ENCODE measurements around the gene TM4SF18.

Gene TM4SF18

GRCh38 chr3:149317072-149317471 lies 16.4 kb downstream of the TM4SF18 start:
- Histone ChIP-seq H3K4me3 (ENCODE audit: low read depth, low read length) (no peak overlapping the region), H3K9me3 (ENCODE audit: control insufficient read depth, insufficient read depth, low read length) (no peaks in the 10 kb centered on the region), H3K9ac (ENCODE audit: low read depth, low read length) (no peak overlapping the region), H3K27me3 (ENCODE audit: control insufficient read depth, insufficient read depth, low read length) (no peaks in the 10 kb centered on the region), H3K4me1 (ENCODE audit: control insufficient read depth, insufficient read depth, low read length) (no peaks in the 10 kb centered on the region), H3K36me3 (ENCODE audit: control insufficient read depth, insufficient read depth, low read length) (no peaks in the 10 kb centered on the region)

DNA sequence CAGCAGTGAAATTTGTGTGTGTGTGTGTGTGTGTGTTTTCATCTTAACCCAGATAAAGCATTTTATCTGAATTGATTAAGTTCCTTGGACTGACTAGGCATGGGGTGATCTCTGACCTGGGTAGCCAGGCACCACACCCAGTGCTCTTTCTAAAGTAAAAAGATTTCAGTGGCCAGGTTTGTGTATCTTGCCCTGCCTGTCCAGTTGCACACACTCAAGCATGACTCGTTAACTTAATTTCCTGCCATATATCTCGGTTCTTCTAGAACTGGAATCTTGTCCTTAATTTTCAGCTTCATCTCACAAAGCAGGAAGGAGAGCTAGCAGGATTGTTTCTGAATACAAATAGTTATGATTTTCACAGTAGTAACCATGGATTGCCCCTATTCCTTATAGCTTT lies 17.0 kb downstream of the TM4SF18 start:
- Histone ChIP-seq H3K27me3 (ENCODE audit: control insufficient read depth, insufficient read depth, low read length) (no peaks in the 10 kb centered on the region), H3K36me3 (ENCODE audit: control insufficient read depth, insufficient read depth, low read length) (no peaks in the 10 kb centered on the region), H3K9ac (ENCODE audit: low read depth, low read length) (no peak overlapping the region)

GRCh38 chr3:149315694-149316093 lies 17.7 kb downstream of the TM4SF18 start:
- no peak overlapping the region for H3K4me3 ChIP-seq (ENCODE audit: low read depth, low read length)
- no peaks in the 10 kb centered on the region for H3K9me3 ChIP-seq (ENCODE audit: control insufficient read depth, insufficient read depth, low read length)
- no peak overlapping the region for H3K9ac ChIP-seq (ENCODE audit: low read depth, low read length)
- no peaks in the 10 kb centered on the region for H3K4me1 ChIP-seq (ENCODE audit: control insufficient read depth, insufficient read depth, low read length)
- no peaks in the 10 kb centered on the region for H3K36me3 ChIP-seq (ENCODE audit: control insufficient read depth, insufficient read depth, low read length)
- H3K27me3 ChIP-seq (ENCODE audit: control insufficient read depth, insufficient read depth, low read length), result no peaks in the 10 kb centered on the region

More for the DNA sequence above, 17.0 kb downstream of the TM4SF18 start:
- Histone ChIP-seq H3K4me1 (ENCODE audit: control insufficient read depth, insufficient read depth, low read length) (no peaks in the 10 kb centered on the region), H3K9me3 (ENCODE audit: control insufficient read depth, insufficient read depth, low read length) (no peaks in the 10 kb centered on the region), H3K4me3 (ENCODE audit: low read depth, low read length) (no peak overlapping the region)

DNA sequence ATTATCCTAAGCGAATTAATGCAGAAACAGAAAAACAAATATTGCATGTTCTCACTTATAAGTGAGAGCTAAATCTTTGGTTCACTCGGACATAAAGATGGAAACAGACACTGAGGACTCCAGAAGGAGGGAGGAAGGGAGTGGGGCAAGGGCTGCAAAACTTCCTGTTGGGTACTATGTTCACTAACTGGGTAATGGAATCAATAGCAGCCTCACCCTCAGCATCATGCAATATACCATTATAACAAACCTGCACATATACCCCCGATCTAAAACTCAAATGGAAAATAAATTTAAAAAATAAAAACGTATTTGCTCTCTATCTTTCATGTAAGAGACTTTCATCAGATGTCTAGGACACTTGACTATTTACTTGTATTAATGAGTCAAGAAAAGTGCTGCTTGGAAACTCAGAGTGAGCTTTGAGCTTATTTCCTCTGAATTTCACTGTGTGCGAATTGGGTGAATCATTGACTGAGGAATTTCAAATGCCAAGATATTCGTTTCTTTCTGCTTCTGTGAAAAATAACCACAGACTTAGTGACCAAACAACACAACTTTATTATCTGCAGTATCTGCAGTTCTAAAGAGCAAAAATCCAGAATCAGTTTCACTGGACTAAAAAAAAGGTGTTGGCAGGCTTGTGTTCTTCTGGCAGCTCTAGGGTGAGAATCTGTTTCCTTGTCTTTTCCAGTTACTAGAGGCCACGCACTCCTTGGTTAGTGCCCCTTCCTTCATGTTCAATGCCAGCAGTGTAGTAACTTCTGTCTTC lies 18.4 kb downstream of the TM4SF18 start:
- Histone ChIP-seq H3K27me3 (ENCODE audit: control insufficient read depth, insufficient read depth, low read length) (no peaks in the 10 kb centered on the region), H3K9me3 (ENCODE audit: control insufficient read depth, insufficient read depth, low read length) (no peaks in the 10 kb centered on the region), H3K9ac (ENCODE audit: low read depth, low read length) (no peak overlapping the region), H3K36me3 (ENCODE audit: control insufficient read depth, insufficient read depth, low read length) (no peaks in the 10 kb centered on the region), H3K4me1 (ENCODE audit: control insufficient read depth, insufficient read depth, low read length) (no peaks in the 10 kb centered on the region), H3K4me3 (ENCODE audit: low read depth, low read length) (no peak overlapping the region)

DNA sequence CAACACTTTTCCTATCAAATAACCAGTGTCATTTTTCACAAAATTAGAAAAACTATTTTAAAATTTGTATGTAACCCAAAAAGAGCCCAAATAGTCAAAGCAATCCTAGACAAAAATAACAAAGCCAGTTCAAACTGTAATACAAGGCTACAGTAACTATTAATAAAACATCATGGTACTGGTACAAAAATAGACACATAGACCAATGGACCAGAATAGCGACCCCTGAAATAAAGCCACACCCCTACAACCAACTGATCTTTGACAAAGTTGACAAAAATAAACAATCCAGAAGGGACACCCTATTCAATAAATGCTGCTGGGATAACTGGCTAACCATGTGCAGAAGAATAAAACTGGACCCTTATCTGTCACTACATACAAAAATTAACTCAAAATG lies 19.9 kb downstream of the TM4SF18 start:
- Histone ChIP-seq H3K4me1 (ENCODE audit: control insufficient read depth, insufficient read depth, low read length) (no peaks in the 10 kb centered on the region), H3K36me3 (ENCODE audit: control insufficient read depth, insufficient read depth, low read length) (no peaks in the 10 kb centered on the region), H3K27me3 (ENCODE audit: control insufficient read depth, insufficient read depth, low read length) (no peaks in the 10 kb centered on the region), H3K4me3 (ENCODE audit: low read depth, low read length) (no peak overlapping the region), H3K9me3 (ENCODE audit: control insufficient read depth, insufficient read depth, low read length) (no peaks in the 10 kb centered on the region), H3K9ac (ENCODE audit: low read depth, low read length) (no peak overlapping the region)

GRCh38 chr3:149310796-149311534 lies 22.5 kb downstream of the TM4SF18 start:
- Histone ChIP-seq H3K9ac (ENCODE audit: low read depth, low read length) (no peak overlapping the region), H3K9me3 (ENCODE audit: control insufficient read depth, insufficient read depth, low read length) (no peaks in the 10 kb centered on the region), H3K36me3 (ENCODE audit: control insufficient read depth, insufficient read depth, low read length) (no peaks in the 10 kb centered on the region), H3K4me1 (ENCODE audit: control insufficient read depth, insufficient read depth, low read length) (no peaks in the 10 kb centered on the region), H3K4me3 (ENCODE audit: low read depth, low read length) (no peak overlapping the region), H3K27me3 (ENCODE audit: control insufficient read depth, insufficient read depth, low read length) (no peaks in the 10 kb centered on the region)

DNA sequence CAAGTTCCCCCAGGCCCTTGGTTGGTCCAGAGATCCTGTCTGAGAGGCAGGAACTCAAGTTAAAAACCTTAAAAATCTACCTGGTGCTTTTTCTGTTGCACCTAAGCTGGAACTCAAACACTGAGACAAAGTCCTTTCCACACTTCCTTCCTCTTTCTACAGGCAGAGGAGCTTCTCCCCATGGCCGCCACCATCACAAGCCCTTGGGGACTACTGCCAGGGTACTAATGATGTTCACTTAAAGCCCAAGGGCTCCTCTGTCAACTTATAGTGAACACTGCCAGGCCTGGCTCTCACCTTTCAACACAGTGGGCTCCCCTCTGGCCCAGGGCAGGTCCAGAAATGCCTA lies 26.0 kb downstream of the TM4SF18 start:
- H3K4me1 ChIP-seq (ENCODE audit: control insufficient read depth, insufficient read depth, low read length), result no peaks in the 10 kb centered on the region
- no peaks in the 10 kb centered on the region for H3K9me3 ChIP-seq (ENCODE audit: control insufficient read depth, insufficient read depth, low read length)
- H3K27me3 ChIP-seq (ENCODE audit: control insufficient read depth, insufficient read depth, low read length), result no peaks in the 10 kb centered on the region
- H3K9ac ChIP-seq (ENCODE audit: low read depth, low read length), result no peak overlapping the region
- no peak overlapping the region for H3K4me3 ChIP-seq (ENCODE audit: low read depth, low read length)
- no peaks in the 10 kb centered on the region for H3K36me3 ChIP-seq (ENCODE audit: control insufficient read depth, insufficient read depth, low read length)

DNA sequence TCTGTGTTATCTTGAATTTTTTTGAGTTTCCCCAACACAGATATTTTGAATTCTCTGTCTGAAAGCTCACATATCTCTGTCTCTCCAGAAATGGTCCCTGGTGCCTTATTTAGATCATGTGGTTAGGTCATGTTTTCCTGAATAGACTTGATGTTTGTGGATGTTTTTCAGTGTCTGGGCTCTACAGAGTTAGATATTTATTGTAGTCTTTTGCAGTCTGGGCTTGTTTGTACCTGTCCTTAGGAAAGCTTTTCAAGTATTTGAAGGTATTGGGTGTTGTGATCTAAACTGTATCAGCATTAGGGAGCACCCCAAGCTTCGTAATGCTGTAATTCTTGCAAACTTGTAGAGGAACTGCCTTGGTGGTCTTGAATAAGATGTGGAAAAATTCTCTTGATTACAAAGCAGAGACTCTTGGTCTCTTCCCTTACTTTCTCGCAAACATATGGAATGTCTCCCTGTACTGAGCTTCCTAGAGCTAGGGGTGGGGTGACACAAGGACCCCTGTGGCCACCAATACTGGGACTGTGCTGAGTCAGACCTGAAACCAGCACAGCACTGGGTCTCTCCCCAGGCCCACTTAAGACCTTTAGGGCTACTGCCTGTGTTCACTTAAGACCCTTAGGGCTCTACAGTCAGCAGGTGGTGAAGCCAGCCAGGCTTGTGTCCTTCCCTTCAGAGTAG lies 26.5 kb downstream of the TM4SF18 start:
- Histone ChIP-seq H3K4me1 (ENCODE audit: control insufficient read depth, insufficient read depth, low read length) (no peaks in the 10 kb centered on the region), H3K9ac (ENCODE audit: low read depth, low read length) (no peak overlapping the region), H3K9me3 (ENCODE audit: control insufficient read depth, insufficient read depth, low read length) (no peaks in the 10 kb centered on the region), H3K36me3 (ENCODE audit: control insufficient read depth, insufficient read depth, low read length) (no peaks in the 10 kb centered on the region), H3K27me3 (ENCODE audit: control insufficient read depth, insufficient read depth, low read length) (no peaks in the 10 kb centered on the region), H3K4me3 (ENCODE audit: low read depth, low read length) (no peak overlapping the region)

GRCh38 chr3:149305376-149305775 lies 28.1 kb downstream of the TM4SF18 start:
- no peaks in the 10 kb centered on the region for H3K36me3 ChIP-seq (ENCODE audit: control insufficient read depth, insufficient read depth, low read length)
- H3K4me3 ChIP-seq (ENCODE audit: low read depth, low read length), result no peak overlapping the region
- no peaks in the 10 kb centered on the region for H3K4me1 ChIP-seq (ENCODE audit: control insufficient read depth, insufficient read depth, low read length)
- H3K27me3 ChIP-seq (ENCODE audit: control insufficient read depth, insufficient read depth, low read length), result no peaks in the 10 kb centered on the region
- no peak overlapping the region for H3K9ac ChIP-seq (ENCODE audit: low read depth, low read length)
- no peaks in the 10 kb centered on the region for H3K9me3 ChIP-seq (ENCODE audit: control insufficient read depth, insufficient read depth, low read length)

DNA sequence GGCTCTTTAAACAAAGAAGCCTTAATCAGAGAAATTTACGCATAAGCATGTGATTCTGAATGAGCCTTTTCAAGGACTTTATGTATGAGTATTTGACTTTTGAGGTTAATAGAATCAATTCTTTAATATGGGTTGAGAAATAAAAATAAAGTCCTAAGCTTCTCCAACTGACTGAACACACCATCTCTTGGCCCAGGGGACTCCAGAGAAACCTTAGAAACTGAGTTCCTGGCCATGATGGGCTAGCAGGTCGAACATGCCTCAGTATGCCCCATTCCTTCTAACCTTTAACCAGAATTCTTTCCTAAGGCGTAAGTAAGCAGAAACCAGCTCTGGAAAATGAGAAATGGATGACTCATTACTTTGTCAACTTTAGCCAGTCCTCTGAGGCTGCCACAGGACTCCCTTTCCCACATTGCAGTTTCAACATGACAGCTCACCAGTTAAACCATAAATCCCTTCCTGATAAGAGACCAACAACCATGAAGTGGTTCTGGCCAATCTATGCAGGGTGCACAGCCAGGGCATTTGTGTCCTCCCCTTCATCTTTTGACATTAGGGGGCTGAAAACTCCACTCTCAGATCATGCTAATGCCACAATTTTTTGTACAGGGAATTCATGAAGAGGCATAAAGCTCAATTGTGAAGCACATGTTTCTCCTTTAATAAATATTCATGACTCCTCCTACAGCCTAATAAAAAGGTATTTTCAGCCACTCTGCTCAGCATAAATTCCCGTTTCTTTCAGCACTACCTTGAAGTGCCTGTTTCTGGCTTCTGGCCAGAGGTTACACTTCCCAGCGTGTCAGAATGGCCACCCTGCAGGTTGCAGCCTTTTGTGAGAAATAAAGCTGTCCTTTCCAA lies 33.3 kb downstream of the TM4SF18 start:
- Histone ChIP-seq H3K9me3 (ENCODE audit: control insufficient read depth, insufficient read depth, low read length) (no peaks in the 10 kb centered on the region), H3K4me1 (ENCODE audit: control insufficient read depth, insufficient read depth, low read length) (peaks cover 4% of the 10 kb centered on the region), H3K27me3 (ENCODE audit: control insufficient read depth, insufficient read depth, low read length) (no peaks in the 10 kb centered on the region), H3K4me3 (ENCODE audit: low read depth, low read length) (no peak overlapping the region), H3K9ac (ENCODE audit: low read depth, low read length) (no peak overlapping the region), H3K36me3 (ENCODE audit: control insufficient read depth, insufficient read depth, low read length) (no peaks in the 10 kb centered on the region)

DNA sequence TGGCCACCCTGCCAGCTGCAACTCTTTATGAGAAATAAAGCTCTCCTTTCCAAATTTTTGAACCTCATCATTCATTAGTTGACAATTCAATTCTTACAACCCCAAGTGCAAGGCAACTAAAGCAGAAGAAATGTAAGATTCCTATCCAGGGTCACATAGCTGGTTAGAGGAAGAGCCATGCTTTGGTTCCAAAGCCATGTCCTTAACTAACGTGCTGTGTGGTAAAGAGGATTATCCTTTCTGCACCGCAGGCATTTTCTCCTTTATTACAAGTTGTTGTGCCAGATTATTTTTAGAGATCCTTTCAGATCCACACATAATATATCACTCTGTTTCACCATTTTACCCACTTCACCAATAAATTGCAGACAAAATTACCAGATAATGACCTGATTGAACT lies 36.5 kb downstream of the TM4SF18 start:
- Histone ChIP-seq H3K27me3 (ENCODE audit: control insufficient read depth, insufficient read depth, low read length) (no peaks in the 10 kb centered on the region), H3K9me3 (ENCODE audit: control insufficient read depth, insufficient read depth, low read length) (no peaks in the 10 kb centered on the region), H3K4me3 (ENCODE audit: low read depth, low read length) (no peak overlapping the region), H3K4me1 (ENCODE audit: control insufficient read depth, insufficient read depth, low read length) (peaks cover 4% of the 10 kb centered on the region), H3K9ac (ENCODE audit: low read depth, low read length) (no peak overlapping the region), H3K36me3 (ENCODE audit: control insufficient read depth, insufficient read depth, low read length) (no peaks in the 10 kb centered on the region)

Measured in iPS-15b (cell line).